K562 (cell line): ENCODE measurements around the gene NKAPL. TPM values are rescaled to one million over a fixed set of nuclear protein-coding genes. Genes with fewer than 3 reads are reported as not detected.

ENCODE experiments used
- ATF1 ChIP-seq, 2 experiments: fragments of 450-650 bp in 1 of 2; IDR thresholded peaks; 2 replicates each; pipeline ENCODE4 v1.6.1; 2016; ENCODE audit warnings: missing compliant biosample characterization in 1 of 2, missing genetic modification characterization in 1 of 2
- CBFB ChIP-seq: sonication (generic); formaldehyde crosslinking; IDR thresholded peaks from 2 replicates; pipeline ENCODE4 v1.4.0; 2020; ENCODE audit warnings: mild to moderate bottlenecking, missing genetic modification reagents
- DNMT1 ChIP-seq: fragments of 450-650 bp; IDR thresholded peaks from 2 replicates; pipeline ENCODE4 v1.6.1; 2016; ENCODE audit warnings: antibody characterized with exemption, mild to moderate bottlenecking
- ERF ChIP-seq: fragments of 450-650 bp; formaldehyde crosslinking; IDR thresholded peaks from 2 replicates; pipeline ENCODE4 v1.4.0; 2020; ENCODE audit warnings: mild to moderate bottlenecking, mixed read lengths
- FOSL1 ChIP-seq: fragments of 200-800 bp; sonication (Bioruptor generic); conservative IDR thresholded peaks from 2 replicates; pipeline ENCODE4 v1.6.1; 2016; ENCODE audit warnings: missing genetic modification characterization, missing compliant biosample characterization
- HNRNPK ChIP-seq: fragments of 200-400 bp; formaldehyde crosslinking; IDR thresholded peaks from one replicate; pipeline ENCODE4 v1.6.1; 2018; ENCODE audit warnings: mild to moderate bottlenecking, low read depth, low read length; ENCODE audit not compliant: poor library complexity, severe bottlenecking
- PTBP1 ChIP-seq: fragments of 200-400 bp; formaldehyde crosslinking; IDR thresholded peaks from 2 replicates; pipeline ENCODE4 v1.6.1; 2017; ENCODE audit warnings: low read depth, low read length
- RBM34 ChIP-seq: fragments of 200-400 bp; formaldehyde crosslinking; IDR thresholded peaks from 2 replicates; pipeline ENCODE4 v1.6.1; 2018; ENCODE audit warnings: low read length, borderline replicate concordance; ENCODE audit not compliant: insufficient read depth
- TEAD2 ChIP-seq: fragments of 450-650 bp; IDR thresholded peaks from 2 replicates; pipeline ENCODE4 v1.6.1; 2016; ENCODE audit warnings: missing genetic modification characterization, control low read depth, missing compliant biosample characterization
- XRCC4 ChIP-seq: IDR thresholded peaks from one replicate; pipeline ENCODE4 v1.6.1; 2011; ENCODE audit not compliant: insufficient read depth, insufficient read length; ENCODE audit errors: extremely low read depth
- ZFX ChIP-seq: sonication (generic); formaldehyde crosslinking; IDR thresholded peaks from 2 replicates; pipeline ENCODE4 v1.8.0; 2022; ENCODE audit warnings: mild to moderate bottlenecking, missing genetic modification reagents, moderate library complexity
- ZKSCAN8 ChIP-seq: fragments of 200-800 bp; sonication (Bioruptor generic); IDR thresholded peaks from 2 replicates; pipeline ENCODE4 v1.6.1; 2016; ENCODE audit warnings: missing genetic modification characterization, missing compliant biosample characterization
- polyA plus RNA-seq, 8 experiments: library from polyadenylated mRNA; depleted of rRNA in 4 of 8; stranded (reverse) in 5 of 8; unstranded in 3 of 8; fragments of >200 nt; fragmentation: Nextera tagmentation in 2 of 8; fragmentation: Illumina TruSeq in 1 of 8; extraction: Ambion mirVana in 2 of 8; extraction: Trizol in 1 of 8; gene quantifications; 2 replicates each; pipeline versions ENCODE4 v1.2.1 to v1.2.3, GENCODE V29; 2011 to 2014; ENCODE audit warnings: inconsistent platforms in 1 of 8, missing spikeins in 1 of 8
- total RNA-seq, 7 experiments: library from RNA; depleted of rRNA in 6 of 7; stranded (reverse); fragments of >200 nt in 6 of 7; fragmentation: Illumina TruSeq in 2 of 7; extraction: Trizol in 2 of 7; gene quantifications; 2 replicates each; pipeline versions ENCODE4 v1.2.1 to v1.2.3, GENCODE V29; 2011 to 2021; ENCODE audit warnings: low replicate concordance in 1 of 7
- TF ChIP-seq, protein P1 (sequence below): sonication (generic); formaldehyde crosslinking; IDR thresholded peaks from 2 replicates; pipeline ENCODE4 v1.8.0; 2023; ENCODE audit warnings: missing genetic modification reagents, mild to moderate bottlenecking, borderline replicate concordance
- TF ChIP-seq, protein P2 (sequence below), 2 experiments: fragments of 450-650 bp; IDR thresholded peaks; 2 replicates each; pipeline ENCODE4 v1.6.1; 2018; ENCODE audit warnings: mild to moderate bottlenecking in 2 of 2, low read depth in 1 of 2; ENCODE audit not compliant: partially characterized antibody in 2 of 2
- TF ChIP-seq, protein P3 (sequence below): IDR thresholded peaks from 2 replicates; pipeline ENCODE4 v1.6.1; 2012; ENCODE audit warnings: low read depth, low read length, improper control_type of control experiment, borderline replicate concordance

The NKAPL gene
- total and polyA plus RNA-seq, 9 of the 15 experiments (the other 6 are each of a cell fraction or from before 2014, with no cell fraction given), result not detected

DNA sequence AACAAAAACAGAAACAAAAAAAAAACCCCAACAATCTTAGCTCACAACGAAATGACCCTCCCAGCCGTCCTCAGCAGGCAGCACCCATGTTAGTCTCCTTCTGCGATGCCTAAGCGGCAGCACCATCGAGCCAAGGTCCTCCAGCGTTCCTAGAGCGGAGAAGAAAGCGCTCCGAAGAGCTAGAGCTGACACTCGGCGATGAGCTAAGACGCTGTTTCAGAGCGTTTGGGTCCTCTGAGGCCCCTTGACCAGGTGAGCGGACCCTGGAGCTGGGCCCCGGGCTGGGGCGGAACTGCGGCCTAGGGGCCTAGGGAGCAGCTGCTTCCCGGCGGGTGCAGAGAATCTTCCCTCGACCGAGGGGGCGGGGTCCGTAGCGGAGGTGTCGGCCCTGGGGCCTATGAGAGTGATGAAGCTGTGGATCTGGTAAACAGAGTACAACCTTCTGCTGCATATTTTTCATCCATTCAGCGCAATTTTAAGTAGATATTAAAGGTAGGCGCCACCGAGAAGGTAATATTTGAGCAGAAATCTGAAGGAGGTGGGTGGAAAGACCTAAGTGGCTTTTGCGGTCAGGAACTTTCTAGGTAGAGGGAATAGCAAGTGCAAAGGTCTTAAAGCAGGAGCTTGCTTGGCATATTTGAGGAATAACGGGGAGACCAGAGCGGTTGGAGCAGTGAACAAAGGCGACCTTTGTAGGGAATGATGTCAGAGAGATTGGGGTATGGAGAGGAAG is 8.0 kb downstream of the NKAPL start, which contains the start of gene ZSCAN26 (continued):
- TF ChIP-seq, protein P1, sequence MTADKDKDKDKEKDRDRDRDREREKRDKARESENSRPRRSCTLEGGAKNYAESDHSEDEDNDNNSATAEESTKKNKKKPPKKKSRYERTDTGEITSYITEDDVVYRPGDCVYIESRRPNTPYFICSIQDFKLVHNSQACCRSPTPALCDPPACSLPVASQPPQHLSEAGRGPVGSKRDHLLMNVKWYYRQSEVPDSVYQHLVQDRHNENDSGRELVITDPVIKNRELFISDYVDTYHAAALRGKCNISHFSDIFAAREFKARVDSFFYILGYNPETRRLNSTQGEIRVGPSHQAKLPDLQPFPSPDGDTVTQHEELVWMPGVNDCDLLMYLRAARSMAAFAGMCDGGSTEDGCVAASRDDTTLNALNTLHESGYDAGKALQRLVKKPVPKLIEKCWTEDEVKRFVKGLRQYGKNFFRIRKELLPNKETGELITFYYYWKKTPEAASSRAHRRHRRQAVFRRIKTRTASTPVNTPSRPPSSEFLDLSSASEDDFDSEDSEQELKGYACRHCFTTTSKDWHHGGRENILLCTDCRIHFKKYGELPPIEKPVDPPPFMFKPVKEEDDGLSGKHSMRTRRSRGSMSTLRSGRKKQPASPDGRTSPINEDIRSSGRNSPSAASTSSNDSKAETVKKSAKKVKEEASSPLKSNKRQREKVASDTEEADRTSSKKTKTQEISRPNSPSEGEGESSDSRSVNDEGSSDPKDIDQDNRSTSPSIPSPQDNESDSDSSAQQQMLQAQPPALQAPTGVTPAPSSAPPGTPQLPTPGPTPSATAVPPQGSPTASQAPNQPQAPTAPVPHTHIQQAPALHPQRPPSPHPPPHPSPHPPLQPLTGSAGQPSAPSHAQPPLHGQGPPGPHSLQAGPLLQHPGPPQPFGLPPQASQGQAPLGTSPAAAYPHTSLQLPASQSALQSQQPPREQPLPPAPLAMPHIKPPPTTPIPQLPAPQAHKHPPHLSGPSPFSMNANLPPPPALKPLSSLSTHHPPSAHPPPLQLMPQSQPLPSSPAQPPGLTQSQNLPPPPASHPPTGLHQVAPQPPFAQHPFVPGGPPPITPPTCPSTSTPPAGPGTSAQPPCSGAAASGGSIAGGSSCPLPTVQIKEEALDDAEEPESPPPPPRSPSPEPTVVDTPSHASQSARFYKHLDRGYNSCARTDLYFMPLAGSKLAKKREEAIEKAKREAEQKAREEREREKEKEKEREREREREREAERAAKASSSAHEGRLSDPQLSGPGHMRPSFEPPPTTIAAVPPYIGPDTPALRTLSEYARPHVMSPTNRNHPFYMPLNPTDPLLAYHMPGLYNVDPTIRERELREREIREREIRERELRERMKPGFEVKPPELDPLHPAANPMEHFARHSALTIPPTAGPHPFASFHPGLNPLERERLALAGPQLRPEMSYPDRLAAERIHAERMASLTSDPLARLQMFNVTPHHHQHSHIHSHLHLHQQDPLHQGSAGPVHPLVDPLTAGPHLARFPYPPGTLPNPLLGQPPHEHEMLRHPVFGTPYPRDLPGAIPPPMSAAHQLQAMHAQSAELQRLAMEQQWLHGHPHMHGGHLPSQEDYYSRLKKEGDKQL, result no peak
- TF ChIP-seq ZKSCAN8 (CRISPR knock-in tag) (peak; percentile 50; the same call in 1 of the 2 replicates), ATF1 (CRISPR knock-in tag; IDR thresholded peaks at IDR 0.05) (no peak), ATF1 (tag; IDR thresholded peaks at IDR 0.05) (peak; percentile 85), CBFB (CRISPR knock-in tag) (no peak; the same call in 1 of the 2 replicates), DNMT1 (no peak), HNRNPK (no peak), TEAD2 (tag) (no peak), PTBP1 (no peak), FOSL1 (peak; percentile 37; the same call in 1 of the 2 replicates), XRCC4 (no peak), ERF (CRISPR knock-in tag) (0 out of 2 replicates have a peak, but pooled peaks have one; percentile 79), RBM34 (no peak), ZFX (CRISPR knock-in tag) (peak; percentile 100)
- TF ChIP-seq, protein P2, sequence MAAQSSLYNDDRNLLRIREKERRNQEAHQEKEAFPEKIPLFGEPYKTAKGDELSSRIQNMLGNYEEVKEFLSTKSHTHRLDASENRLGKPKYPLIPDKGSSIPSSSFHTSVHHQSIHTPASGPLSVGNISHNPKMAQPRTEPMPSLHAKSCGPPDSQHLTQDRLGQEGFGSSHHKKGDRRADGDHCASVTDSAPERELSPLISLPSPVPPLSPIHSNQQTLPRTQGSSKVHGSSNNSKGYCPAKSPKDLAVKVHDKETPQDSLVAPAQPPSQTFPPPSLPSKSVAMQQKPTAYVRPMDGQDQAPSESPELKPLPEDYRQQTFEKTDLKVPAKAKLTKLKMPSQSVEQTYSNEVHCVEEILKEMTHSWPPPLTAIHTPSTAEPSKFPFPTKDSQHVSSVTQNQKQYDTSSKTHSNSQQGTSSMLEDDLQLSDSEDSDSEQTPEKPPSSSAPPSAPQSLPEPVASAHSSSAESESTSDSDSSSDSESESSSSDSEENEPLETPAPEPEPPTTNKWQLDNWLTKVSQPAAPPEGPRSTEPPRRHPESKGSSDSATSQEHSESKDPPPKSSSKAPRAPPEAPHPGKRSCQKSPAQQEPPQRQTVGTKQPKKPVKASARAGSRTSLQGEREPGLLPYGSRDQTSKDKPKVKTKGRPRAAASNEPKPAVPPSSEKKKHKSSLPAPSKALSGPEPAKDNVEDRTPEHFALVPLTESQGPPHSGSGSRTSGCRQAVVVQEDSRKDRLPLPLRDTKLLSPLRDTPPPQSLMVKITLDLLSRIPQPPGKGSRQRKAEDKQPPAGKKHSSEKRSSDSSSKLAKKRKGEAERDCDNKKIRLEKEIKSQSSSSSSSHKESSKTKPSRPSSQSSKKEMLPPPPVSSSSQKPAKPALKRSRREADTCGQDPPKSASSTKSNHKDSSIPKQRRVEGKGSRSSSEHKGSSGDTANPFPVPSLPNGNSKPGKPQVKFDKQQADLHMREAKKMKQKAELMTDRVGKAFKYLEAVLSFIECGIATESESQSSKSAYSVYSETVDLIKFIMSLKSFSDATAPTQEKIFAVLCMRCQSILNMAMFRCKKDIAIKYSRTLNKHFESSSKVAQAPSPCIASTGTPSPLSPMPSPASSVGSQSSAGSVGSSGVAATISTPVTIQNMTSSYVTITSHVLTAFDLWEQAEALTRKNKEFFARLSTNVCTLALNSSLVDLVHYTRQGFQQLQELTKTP (IDR thresholded peaks at IDR 0.05; ENCODE audit: low read depth in 1 of 2, partially characterized antibody in 2 of 2), result peak in 1 of 2 experiments; percentile 46
- TF ChIP-seq, protein P3, sequence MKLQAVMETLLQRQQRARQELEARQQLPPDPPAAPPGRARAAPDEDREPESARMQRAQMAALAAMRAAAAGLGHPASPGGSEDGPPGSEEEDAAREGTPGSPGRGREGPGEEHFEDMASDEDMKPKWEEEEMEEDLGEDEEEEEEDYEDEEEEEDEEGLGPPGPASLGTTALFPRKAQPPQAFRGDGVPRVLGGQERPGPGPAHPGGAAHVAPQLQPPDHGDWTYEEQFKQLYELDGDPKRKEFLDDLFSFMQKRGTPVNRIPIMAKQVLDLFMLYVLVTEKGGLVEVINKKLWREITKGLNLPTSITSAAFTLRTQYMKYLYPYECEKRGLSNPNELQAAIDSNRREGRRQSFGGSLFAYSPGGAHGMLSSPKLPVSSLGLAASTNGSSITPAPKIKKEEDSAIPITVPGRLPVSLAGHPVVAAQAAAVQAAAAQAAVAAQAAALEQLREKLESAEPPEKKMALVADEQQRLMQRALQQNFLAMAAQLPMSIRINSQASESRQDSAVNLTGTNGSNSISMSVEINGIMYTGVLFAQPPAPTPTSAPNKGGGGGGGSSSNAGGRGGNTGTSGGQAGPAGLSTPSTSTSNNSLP, result no peak
